ENCODE data around the gene C1orf232.

DNA sequence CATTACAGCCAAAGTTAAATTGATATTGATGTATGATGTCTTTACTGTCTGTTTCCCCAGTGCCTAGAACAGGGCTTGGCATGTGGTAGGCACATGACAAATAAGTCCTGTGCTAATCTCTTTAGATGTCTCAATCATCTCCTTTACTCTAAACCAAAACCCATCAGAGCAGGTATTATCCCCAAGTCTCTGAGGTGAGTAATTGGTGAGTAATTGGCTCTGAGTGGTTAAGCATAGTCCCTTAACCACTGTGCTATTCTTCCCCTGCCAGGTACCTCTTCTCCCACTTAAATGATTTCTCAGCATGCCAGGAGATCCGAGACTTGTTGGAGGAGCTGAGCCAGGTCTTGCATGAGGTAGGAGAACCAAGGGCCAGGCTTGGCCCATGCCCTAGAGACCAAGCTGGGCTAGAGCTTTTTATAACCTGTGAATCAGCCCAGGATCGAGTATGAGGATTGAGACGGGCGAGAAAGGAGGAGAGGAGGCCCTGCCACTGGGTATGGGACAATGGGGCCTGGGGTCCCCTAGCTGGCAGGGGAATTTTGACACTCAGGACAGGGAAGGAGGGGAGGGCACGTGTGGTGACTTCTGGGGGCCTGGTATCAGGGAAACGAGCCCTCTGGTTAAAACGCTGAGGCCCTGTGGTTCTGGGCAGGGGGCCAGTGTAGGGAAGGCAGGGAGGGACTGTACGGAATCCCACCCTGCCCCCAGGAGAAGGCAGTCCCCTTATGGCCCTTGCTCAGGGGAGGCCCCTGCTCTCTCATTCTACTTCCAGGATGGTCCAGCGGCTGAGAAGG lies 13.0 kb upstream of the C1orf232 start:
- TF ChIP-seq REST (IDR thresholded peaks at IDR 0.05), result no peak
- TF ChIP-seq CTCF (IDR thresholded peaks at IDR 0.05; ENCODE audit: low read depth, low read length, missing input control), result no peak
- TF ChIP-seq SP1 (IDR thresholded peaks at IDR 0.05), result no peak
- no peak for TF ChIP-seq EGR1 (IDR thresholded peaks at IDR 0.05; ENCODE audit: low read depth in 2 of 2)
- TF ChIP-seq, protein P1, sequence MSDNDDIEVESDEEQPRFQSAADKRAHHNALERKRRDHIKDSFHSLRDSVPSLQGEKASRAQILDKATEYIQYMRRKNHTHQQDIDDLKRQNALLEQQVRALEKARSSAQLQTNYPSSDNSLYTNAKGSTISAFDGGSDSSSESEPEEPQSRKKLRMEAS (IDR thresholded peaks at IDR 0.05), result no peak
- TF ChIP-seq TAF1 (conservative IDR thresholded peaks at IDR 0.05), result no peak
- TF ChIP-seq GABPA (IDR thresholded peaks at IDR 0.05 in 1 of 2, conservative IDR thresholded peaks at IDR 0.05 in 1 of 2), result no peak
- TF ChIP-seq YY1 (IDR thresholded peaks at IDR 0.05), result no peak
- no peak for TF ChIP-seq RAD21 (IDR thresholded peaks at IDR 0.05)
- no peak for TF ChIP-seq JUND (IDR thresholded peaks at IDR 0.05)
- TF ChIP-seq, protein P2, sequence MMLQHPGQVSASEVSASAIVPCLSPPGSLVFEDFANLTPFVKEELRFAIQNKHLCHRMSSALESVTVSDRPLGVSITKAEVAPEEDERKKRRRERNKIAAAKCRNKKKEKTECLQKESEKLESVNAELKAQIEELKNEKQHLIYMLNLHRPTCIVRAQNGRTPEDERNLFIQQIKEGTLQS (IDR thresholded peaks at IDR 0.05), result no peak

Data from liver (tissue), 3 donors.